Lung microvascular endothelial cell (primary cell): Measurements from ENCODE around the gene AGT. TPM values are rescaled to one million over a fixed set of nuclear protein-coding genes. Genes with fewer than 3 reads are reported as not detected.

Experiments used
- DNase-seq, 2 donors: peaks; one replicate each; pipeline versions ENCODE4 v3.0.0 to v3.0.0-alpha.2; 2010; ENCODE audit warnings: low read depth in 2 of 2
- total RNA-seq: library from RNA; depleted of rRNA; stranded (reverse); fragments of >200 nt; gene quantifications from 2 replicates; pipeline ENCODE4 v1.2.1, GENCODE V29; 2014

The AGT gene
- total RNA-seq = not detected in 2 replicates

- no peak for DNase-seq
Observed at GRCh38 chr1:230713915-230714764, at the start of gene AGT. Gene AGT (minus strand): TSS chr1:230714122. CDS start chr1:230710823, 3,299 bp downstream.

DNA sequence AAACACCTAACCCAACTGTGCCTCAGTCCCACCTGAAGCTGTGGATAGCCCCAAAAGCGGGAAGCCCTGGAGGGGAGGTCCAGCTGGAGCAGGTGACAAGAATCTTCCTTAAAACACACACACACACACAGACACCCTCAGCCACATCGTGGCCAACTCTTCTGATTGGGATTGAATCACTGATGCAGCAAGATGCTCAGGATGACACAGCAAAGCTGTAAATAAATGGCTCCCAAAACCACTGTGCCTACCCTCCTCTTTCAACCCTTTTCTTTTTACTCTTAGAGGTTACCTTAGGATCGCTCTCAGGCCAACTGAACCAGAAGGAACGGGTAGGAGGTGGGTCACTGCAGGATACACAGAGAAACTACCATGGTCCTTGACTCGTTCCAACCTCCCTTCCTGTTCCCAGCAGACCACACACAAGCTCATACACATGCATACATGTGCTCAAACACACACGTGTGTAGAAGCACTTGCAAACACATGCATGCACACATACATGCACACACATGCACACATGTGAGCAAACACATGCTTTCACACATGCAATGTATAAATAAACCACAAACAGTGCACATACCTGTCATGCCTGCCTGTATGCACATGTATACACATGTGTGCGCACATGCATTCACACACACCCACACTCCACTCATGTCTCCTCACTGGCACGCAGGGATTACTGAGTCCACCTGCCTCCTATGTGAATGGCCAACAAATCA, 47.7 kb upstream of the AGT start:
- no peak for DNase-seq

DNA sequence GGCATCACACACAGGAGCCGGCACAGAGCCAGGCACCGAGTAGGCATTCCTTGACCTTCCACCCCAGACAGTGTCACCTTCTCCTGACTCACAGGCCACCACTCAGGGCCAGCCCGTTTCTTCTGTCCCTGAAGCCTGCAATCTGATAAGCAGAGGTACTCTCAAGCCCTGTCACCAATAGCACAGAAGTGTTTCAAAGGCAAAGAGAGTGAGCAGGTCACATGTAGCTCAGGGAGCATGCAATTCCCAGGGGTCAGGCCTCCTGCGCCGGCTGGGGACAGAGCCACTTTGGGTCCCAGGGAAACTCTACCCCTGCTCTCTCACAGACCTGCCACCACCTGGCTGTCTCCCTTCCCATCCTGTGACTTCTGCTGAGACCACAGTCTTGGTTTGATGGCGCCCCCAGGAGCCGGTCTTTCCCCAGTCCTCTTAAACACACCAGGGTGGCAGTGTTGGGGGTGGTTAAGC, 46.5 kb upstream of the AGT start:
- DNase-seq = no peak

GRCh38 chr1:230759369-230760065, 45.6 kb upstream of the AGT start:
- no peak for DNase-seq

GRCh38 chr1:230758709-230759368, 44.9 kb upstream of the AGT start:
- DNase-seq = no peak

DNA sequence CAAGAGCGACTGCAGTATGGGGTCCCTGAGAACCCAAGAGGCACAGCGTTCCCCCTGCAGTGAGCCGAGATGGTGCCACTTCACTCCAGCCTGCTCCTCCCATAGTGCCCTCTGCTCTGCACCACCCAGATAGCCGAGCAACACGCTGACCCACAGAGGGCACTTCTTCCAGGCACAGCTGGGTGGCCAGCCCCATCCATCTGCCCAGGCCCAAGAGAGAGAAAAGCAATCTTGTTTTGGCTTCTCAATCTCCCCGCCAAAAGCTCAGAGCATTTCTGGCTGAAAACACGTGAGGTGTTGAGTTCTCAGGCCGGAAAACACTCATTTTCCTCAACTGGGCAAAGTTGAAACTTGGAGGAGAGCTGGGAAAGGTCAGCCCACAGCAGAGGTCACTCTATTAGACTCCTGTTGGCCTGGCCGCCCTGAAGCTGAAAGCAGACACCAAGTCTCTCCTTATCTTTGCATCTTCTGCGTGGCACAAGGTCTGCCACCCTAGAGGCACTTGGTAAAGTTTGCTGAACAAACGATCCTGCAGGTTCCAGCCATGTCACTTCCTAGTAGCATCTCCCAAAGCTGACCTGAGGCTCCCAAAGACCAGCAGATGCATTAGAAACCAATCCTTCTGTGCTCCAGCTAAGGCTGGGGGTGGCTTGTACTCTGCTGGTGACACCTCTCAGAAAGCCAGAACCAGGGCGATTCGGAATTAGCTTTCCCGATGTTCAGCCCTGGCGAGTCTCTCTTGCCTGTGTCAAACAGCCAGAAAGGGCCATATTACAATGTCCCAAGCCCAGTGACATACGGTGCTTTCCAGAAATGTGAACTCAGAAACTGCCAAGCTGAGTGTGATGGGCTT, 44.2 kb upstream of the AGT start:
- no peak for DNase-seq

- DNase-seq = no peak
Observed at GRCh38 chr1:230754796-230755195, 40.9 kb upstream of the AGT start.

DNA sequence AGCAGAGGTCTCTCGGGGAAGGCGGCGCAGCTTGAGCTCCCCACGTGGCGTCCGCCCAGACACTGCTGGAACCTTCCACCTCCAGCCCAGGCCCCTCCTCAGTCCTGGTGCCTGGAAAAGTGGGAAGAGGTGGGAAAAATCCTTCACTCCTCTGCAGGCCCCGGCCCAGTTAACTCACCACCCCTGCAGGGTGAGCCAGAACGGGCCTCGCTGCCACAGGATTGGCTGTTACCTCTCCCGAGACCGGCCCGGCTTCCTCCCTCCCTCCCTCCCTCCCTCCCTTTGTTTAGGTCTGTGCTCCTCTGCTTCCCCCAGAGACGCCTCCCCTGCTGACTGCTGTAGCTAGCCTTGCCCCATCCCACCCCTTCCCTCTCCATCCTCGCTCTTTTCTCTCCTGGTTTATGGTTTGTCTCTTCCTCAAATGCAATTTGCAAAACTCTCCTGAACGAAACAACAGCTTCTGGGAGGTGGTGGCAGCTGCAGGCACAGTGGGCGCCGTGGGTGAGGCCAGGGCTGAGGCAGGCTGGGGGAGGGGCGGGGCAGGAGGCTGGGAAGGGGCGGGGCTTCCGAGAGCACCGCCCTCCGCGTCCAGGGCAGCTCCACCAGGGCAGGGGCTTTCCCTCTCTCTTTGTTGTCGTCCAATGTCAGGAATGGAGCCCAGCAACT, 39.8 kb upstream of the AGT start:
- peak; percentile 25 to 75 for DNase-seq

GRCh38 chr1:230753191-230753585, 39.3 kb upstream of the AGT start:
- DNase-seq = no peak

DNA sequence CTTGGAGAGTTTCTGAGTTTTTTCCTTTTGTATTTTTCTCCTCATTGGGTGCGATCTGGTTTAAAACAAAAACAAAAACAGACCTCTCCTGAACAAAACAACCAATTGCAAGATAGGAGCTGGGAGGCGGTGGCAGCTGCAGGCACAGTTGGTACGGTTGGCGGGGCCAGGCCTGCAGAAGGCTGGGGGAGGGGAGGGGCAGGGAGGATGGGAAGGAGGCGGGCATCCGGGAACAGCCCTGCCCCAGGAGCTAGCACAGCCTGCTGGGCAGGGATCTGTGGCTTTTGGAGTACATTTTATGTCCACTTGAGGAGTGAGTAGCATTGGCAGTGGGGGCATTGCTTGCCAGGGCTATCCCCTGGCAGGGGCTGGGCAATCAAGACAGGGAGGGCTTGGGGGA, 38.5 kb upstream of the AGT start:
- DNase-seq = no peak

DNA sequence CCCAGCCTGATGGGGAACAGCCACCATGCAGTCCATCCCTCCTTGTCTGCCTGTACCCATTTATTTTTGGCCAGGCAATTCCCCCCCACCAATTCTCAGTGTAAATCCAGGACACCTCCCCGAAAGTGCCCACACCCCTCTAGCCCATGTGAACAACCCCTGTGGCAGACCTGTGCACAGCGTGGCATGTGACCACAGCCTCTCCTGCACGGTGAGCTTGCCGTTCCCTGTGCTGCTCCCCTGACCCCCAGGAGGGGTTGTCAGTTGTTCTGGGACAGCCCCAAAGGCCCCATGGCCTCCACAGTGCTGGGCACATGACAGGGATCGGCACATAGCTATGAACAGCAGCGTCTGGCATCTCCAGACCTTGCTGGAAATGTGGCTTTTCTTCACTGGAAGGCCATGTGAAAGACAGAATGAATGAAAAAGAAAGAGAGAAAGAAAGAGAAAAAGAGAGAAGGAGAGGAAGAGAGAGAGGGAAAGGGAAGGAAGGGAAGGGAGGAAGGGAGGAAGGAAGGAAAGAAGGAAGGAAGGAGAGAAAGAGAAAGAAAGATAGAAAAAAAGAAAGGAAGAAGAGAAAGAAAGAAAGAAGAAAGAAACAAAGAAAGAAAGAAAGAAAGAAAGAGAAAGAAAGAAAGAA, 37.2 kb upstream of the AGT start:
- DNase-seq = no peak

- DNase-seq = no peak
Observed at GRCh38 chr1:230750576-230750975, 36.7 kb upstream of the AGT start.

- DNase-seq = no peak
Observed at GRCh38 chr1:230749635-230750034, 35.7 kb upstream of the AGT start.

GRCh38 chr1:230749150-230749549, 35.2 kb upstream of the AGT start:
- DNase-seq = no peak

GRCh38 chr1:230747890-230748800, 34.2 kb upstream of the AGT start:
- no peak for DNase-seq

DNA sequence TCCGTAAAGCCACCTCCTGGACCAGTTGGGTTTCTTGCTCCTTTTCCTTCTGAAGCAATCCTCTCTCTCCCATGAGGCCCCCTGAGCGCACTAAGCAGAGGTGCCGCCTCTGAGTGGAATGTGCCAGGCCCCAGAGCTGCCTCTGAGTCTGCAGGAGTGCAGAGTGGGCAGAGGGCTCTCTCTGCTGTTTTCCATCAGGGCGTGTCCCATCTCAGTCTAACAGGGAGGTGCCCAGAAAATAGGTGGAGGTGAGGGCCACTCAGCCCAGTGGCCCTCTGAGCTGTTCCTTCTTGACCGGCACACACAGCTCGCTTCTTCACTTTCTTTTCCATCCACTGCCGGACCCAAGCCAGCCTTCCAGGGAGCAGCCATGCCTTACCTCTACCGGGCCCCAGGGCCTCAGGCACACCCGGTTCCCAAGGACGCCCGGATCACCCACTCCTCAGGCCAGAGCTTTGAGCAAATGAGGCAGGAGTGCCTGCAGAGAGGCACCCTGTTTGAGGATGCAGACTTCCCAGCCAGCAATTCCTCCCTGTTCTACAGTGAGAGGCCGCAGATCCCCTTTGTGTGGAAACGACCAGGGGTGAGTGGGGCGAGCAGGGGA, 33.3 kb upstream of the AGT start, which contains the start of gene CAPN9:
Gene CAPN9, plus strand, starts transcription at position 262 of the 604 bp plus-strand sequence. Its CDS starts 109 bp downstream, at position 371.
- no peak for DNase-seq

DNA sequence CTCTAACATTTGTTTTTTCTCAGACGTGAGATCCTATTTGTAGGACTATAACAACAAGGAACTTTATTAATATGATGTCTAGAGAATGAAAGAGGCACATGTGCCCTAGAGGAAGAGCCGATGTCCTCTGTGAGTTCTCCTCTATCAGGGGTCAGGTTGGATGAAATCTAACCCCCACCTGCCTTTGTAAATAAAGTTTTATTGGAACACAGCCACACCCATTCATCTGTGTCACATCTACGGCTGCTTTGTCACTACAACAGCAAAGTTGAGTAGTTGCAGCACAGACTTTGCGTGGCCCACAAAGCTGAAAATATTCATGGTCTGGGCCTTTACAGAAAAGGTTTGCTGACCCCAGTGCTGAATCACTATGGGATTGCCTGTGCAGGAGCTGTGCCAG, 32.7 kb upstream of the AGT start:
- DNase-seq = no peak

GRCh38 chr1:230745071-230745470, 31.1 kb upstream of the AGT start:
- no peak for DNase-seq
